Naive thymus-derived CD4-positive, alpha-beta T cell (primary cell): ENCODE data around the gene INF2. TPM values are rescaled to one million over a fixed set of nuclear protein-coding genes. Genes with fewer than 3 reads are reported as not detected.

Experiments used
- ATAC-seq: fragments of 150-1000 bp; cut with Tn5 transposase; 2 replicates; pipeline ENCODE4 v1.10.0; 2021; ENCODE audit warnings: mild to moderate bottlenecking, moderate library complexity
- CTCF ChIA-PET: fragments of 350-600 bp; sonication (Branson Sonifier 250); formaldehyde crosslinking; loops from one replicate; lab custom pipeline; 2021; ENCODE audit warnings: antibody characterized with exemption; lab: Charles Lee
- POLR2A ChIA-PET: fragments of 350-600 bp; sonication (Branson Sonifier 250); formaldehyde crosslinking; loops from one replicate; lab custom pipeline; 2021; ENCODE audit warnings: antibody characterized with exemption, inconsistent platforms; lab: Charles Lee
- DNase-seq, 9 donors: peaks; one replicate each; pipeline versions ENCODE4 v3.0.0 to v3.0.0-alpha.2; 2020 to 2022; ENCODE audit warnings: mixed read lengths in 1 of 9
- H3K27ac ChIP-seq: one replicate; pipeline ENCODE4 v1.7.0; 2013; ENCODE audit warnings: mild to moderate bottlenecking, low read depth, low read length, moderate library complexity
- H3K27me3 ChIP-seq, 2 donors: one replicate each; pipeline ENCODE4 v1.7.0; 2013; ENCODE audit warnings: low read length in 2 of 2, mild to moderate bottlenecking in 2 of 2, moderate library complexity in 2 of 2; ENCODE audit not compliant: control insufficient read depth in 2 of 2, insufficient read depth in 2 of 2
- H3K36me3 ChIP-seq, 3 experiments: 1 replicate in 2 of 3; 2 replicates in 1 of 3; pipeline ENCODE4 v1.7.0; 2013; ENCODE audit warnings: low read length in 3 of 3, mild to moderate bottlenecking in 3 of 3, moderate library complexity in 1 of 3; ENCODE audit not compliant: insufficient read depth in 3 of 3, control insufficient read depth in 2 of 3
- H3K4me1 ChIP-seq, 2 donors: one replicate each; pipeline ENCODE4 v1.7.0; 2013; ENCODE audit warnings: low read length in 2 of 2, mild to moderate bottlenecking in 2 of 2, moderate library complexity in 1 of 2; ENCODE audit not compliant: control insufficient read depth in 2 of 2, insufficient read depth in 2 of 2
- H3K4me3 ChIP-seq: 2 replicates; pipeline ENCODE4 v1.7.0; 2013; ENCODE audit warnings: mild to moderate bottlenecking, low read length
- H3K9me3 ChIP-seq, 3 experiments: 1 replicate in 2 of 3; 2 replicates in 1 of 3; pipeline ENCODE4 v1.7.0; 2013; ENCODE audit warnings: low read length in 3 of 3; ENCODE audit not compliant: control insufficient read depth in 2 of 3
- H3K27ac Mint-ChIP-seq, 9 donors: one replicate each; pipeline ENCODE4 v1.8.0; 2020 to 2022; ENCODE audit warnings: mixed read lengths in 9 of 9, mild to moderate bottlenecking in 8 of 9, moderate library complexity in 5 of 9, inconsistent platforms in 2 of 9
- H3K27me3 Mint-ChIP-seq, 5 donors: one replicate each; pipeline ENCODE4 v1.8.0; 2021 to 2022; ENCODE audit warnings: mixed read lengths in 5 of 5, mild to moderate bottlenecking in 1 of 5
- H3K36me3 Mint-ChIP-seq, 5 donors: one replicate each; pipeline ENCODE4 v1.8.0; 2020 to 2022; ENCODE audit warnings: mixed read lengths in 5 of 5, mild to moderate bottlenecking in 3 of 5, inconsistent platforms in 1 of 5
- H3K4me1 Mint-ChIP-seq, 7 donors: one replicate each; pipeline ENCODE4 v1.8.0; 2020 to 2022; ENCODE audit warnings: mixed read lengths in 7 of 7, mild to moderate bottlenecking in 3 of 7, inconsistent platforms in 1 of 7
- H3K4me3 Mint-ChIP-seq, 10 donors: one replicate each; pipeline ENCODE4 v1.8.0; 2020 to 2022; ENCODE audit warnings: mild to moderate bottlenecking in 10 of 10, mixed read lengths in 10 of 10, moderate library complexity in 6 of 10, inconsistent platforms in 2 of 10
- H3K9me3 Mint-ChIP-seq, 11 donors: one replicate each; pipeline ENCODE4 v1.8.0; 2020 to 2022; ENCODE audit warnings: mixed read lengths in 11 of 11, mild to moderate bottlenecking in 4 of 11, inconsistent platforms in 1 of 11, moderate library complexity in 1 of 11
- intact Hi-C, 2 donors: fragments of 100-400 bp; cut with micrococcal nuclease; formaldehyde crosslinking; loops; one replicate each; pipeline ENCODE4 v1.15.1; 2023
- polyA plus RNA-seq, 2 donors: library from polyadenylated mRNA; unstranded; fragments of 300-500 nt; fragmentation: Illumina TruSeq; gene quantifications; one replicate each; pipeline ENCODE4 v1.2.3, GENCODE V29; 2021
- total RNA-seq, 6 experiments: library from RNA in 5 of 6; stranded (reverse) in 5 of 6; gene quantifications; 1 replicate in 5 of 6; 2 replicates in 1 of 6; pipeline ENCODE4 v1.2.3 and lab custom pipeline; 2021 to 2026

The INF2 gene
- total and polyA plus RNA-seq, 7 experiments from 2014 or later = 5.8 to 140 (median 75.1) TPM

- ChIA-PET POLR2A (no interaction called here), CTCF (no interaction called here)
- H3K4me3 Mint-ChIP-seq = no peak overlapping the region
- H3K36me3 Mint-ChIP-seq = peaks cover 0 to 18% (median 0%) of the 10 kb centered on the region in 5 donors
- Histone ChIP-seq H3K36me3 (no peaks in the 10 kb centered on the region), H3K27ac (no peak overlapping the region), H3K27me3 (no peaks in the 10 kb centered on the region), H3K9me3 (no peaks in the 10 kb centered on the region), H3K4me3 (no peak overlapping the region), H3K4me1 (peaks cover 0 to 6% of the 10 kb centered on the region in 2 donors)
- intact Hi-C loops = no loop called here
- no peak for DNase-seq
- H3K27me3 Mint-ChIP-seq = no peaks in the 10 kb centered on the region
- H3K27ac Mint-ChIP-seq = no peak overlapping the region
- ATAC-seq = no peak
- H3K9me3 Mint-ChIP-seq = no peaks in the 10 kb centered on the region
- peaks cover 0 to 4% (median 0%) of the 10 kb centered on the region in 7 donors for H3K4me1 Mint-ChIP-seq
Observed at GRCh38 chr14:104743461-104744380, 54.3 kb downstream of the INF2 start.

DNA sequence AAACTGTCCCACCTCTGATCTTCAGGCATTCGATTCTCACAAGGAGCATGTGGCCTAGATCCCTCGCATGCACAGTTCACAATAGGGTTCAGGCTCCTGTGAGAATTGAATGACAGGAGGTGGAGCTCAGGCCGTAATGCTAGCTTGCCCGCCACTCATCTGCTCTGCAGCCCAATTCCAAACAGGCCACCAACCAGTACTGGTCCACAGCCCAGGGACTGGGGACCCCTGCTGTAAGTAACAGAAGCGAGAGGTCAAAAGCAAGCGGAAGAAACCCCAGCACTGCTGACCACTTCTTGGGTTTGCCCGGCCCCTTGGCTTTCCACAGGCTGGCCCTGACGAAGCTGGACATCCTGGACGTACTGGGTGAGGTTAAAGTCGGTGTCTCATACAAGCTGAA, 55.1 kb downstream of the INF2 start:
- ChIA-PET CTCF (no interaction called here), POLR2A (no interaction called here)
- H3K27ac ChIP-seq = no peak overlapping the region
- intact Hi-C loops = no loop called here
- ATAC-seq (no peak), DNase-seq (no peak)
- Mint-ChIP-seq H3K27ac (no peak overlapping the region), H3K4me3 (no peak overlapping the region), H3K27me3 (no peaks in the 10 kb centered on the region), H3K36me3 (peaks cover 0 to 18% (median 0%) of the 10 kb centered on the region in 5 donors), H3K9me3 (no peaks in the 10 kb centered on the region), H3K4me1 (peaks cover 0 to 4% (median 0%) of the 10 kb centered on the region in 7 donors)
- H3K4me3 ChIP-seq = no peak overlapping the region
- no peaks in the 10 kb centered on the region for H3K36me3 ChIP-seq
- H3K27me3 ChIP-seq = no peaks in the 10 kb centered on the region
- H3K4me1 ChIP-seq = peaks cover 0 to 6% of the 10 kb centered on the region in 2 donors
- H3K9me3 ChIP-seq = no peaks in the 10 kb centered on the region

GRCh38 chr14:104745431-104745830, 56.0 kb downstream of the INF2 start:
- H3K36me3 Mint-ChIP-seq = peaks cover 0 to 13% (median 0%) of the 10 kb centered on the region in 5 donors

GRCh38 chr14:104746071-104746545, 56.7 kb downstream of the INF2 start:
- POLR2A ChIA-PET = no interaction called here

More at GRCh38 chr14:104745431-104745830, 56.0 kb downstream of the INF2 start:
- ATAC-seq = no peak
- Mint-ChIP-seq H3K4me1 (peaks cover 0 to under 1% (median 0%) of the 10 kb centered on the region in 7 donors), H3K4me3 (no peak overlapping the region), H3K27ac (no peak overlapping the region), H3K9me3 (no peaks in the 10 kb centered on the region), H3K27me3 (no peaks in the 10 kb centered on the region)
- no peaks in the 10 kb centered on the region for H3K9me3 ChIP-seq
- POLR2A ChIA-PET = interaction anchor here (0.6 kb wide), 1 partner anchor 846 kb away, joined by 3 read pairs; no protein-coding TSS in a partner anchor
- CTCF ChIA-PET = no interaction called here
- no peaks in the 10 kb centered on the region for H3K27me3 ChIP-seq
- intact Hi-C loops = no loop called here
- H3K36me3 ChIP-seq = no peaks in the 10 kb centered on the region
- no peak overlapping the region for H3K27ac ChIP-seq
- peaks cover 0 to 6% of the 10 kb centered on the region in 2 donors for H3K4me1 ChIP-seq
- no peak for DNase-seq
- H3K4me3 ChIP-seq = no peak overlapping the region

DNA sequence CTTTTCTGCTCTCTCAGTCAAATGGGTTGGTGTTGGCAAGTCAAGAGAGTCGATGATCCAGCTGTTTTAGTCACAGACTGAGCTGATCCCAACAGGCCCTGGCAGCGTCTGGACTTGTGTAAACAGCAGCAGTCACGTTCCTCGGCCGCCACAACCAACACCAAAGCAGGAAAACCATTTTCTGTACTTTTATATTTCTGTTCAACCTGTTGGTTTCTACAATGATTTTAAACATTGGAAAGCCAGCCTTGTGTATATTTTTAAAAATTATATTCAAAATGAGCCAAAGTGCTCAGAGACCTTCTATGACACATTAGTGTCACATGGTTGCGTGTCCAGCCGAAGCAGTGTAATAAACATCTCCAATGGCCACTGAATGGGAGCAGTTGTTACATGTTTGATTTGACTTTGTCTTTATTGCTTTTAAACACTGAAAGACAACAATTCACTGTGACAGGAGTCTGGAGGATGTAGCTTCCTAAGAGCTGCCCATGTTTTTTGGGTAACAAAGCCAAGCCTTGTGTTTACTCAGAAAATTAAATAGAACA, 57.6 kb downstream of the INF2 start:
- Mint-ChIP-seq H3K27ac (no peak overlapping the region), H3K27me3 (no peaks in the 10 kb centered on the region), H3K36me3 (peaks cover 0 to 10% (median 0%) of the 10 kb centered on the region in 5 donors), H3K9me3 (no peaks in the 10 kb centered on the region), H3K4me1 (no peaks in the 10 kb centered on the region), H3K4me3 (no peak overlapping the region)
- DNase-seq (no peak), ATAC-seq (no peak)
- Histone ChIP-seq H3K9me3 (no peaks in the 10 kb centered on the region), H3K4me1 (peaks cover 3 to 6% of the 10 kb centered on the region in 2 donors), H3K27me3 (no peaks in the 10 kb centered on the region), H3K4me3 (no peak overlapping the region), H3K27ac (no peak overlapping the region), H3K36me3 (no peaks in the 10 kb centered on the region)
- ChIA-PET POLR2A (interaction anchor here (0.6 kb wide), 2 partner anchors 62 to 207 kb away, joined by 3 read pairs; no protein-coding TSS in a partner anchor), CTCF (no interaction called here)
- intact Hi-C loops = no loop called here

More at GRCh38 chr14:104746071-104746545, 56.7 kb downstream of the INF2 start:
- Histone ChIP-seq H3K4me1 (peaks cover 0 to 6% of the 10 kb centered on the region in 2 donors), H3K4me3 (no peak overlapping the region), H3K9me3 (no peaks in the 10 kb centered on the region), H3K36me3 (no peaks in the 10 kb centered on the region), H3K27ac (no peak overlapping the region), H3K27me3 (no peaks in the 10 kb centered on the region)
- intact Hi-C loops = no loop called here
- CTCF ChIA-PET = no interaction called here
- DNase-seq (no peak), ATAC-seq (no peak)
- H3K4me3 Mint-ChIP-seq = no peak overlapping the region
- no peaks in the 10 kb centered on the region for H3K4me1 Mint-ChIP-seq
- H3K27me3 Mint-ChIP-seq = no peaks in the 10 kb centered on the region
- H3K9me3 Mint-ChIP-seq = no peaks in the 10 kb centered on the region
- H3K27ac Mint-ChIP-seq = no peak overlapping the region
- H3K36me3 Mint-ChIP-seq = peaks cover 0 to 10% (median 0%) of the 10 kb centered on the region in 5 donors

DNA sequence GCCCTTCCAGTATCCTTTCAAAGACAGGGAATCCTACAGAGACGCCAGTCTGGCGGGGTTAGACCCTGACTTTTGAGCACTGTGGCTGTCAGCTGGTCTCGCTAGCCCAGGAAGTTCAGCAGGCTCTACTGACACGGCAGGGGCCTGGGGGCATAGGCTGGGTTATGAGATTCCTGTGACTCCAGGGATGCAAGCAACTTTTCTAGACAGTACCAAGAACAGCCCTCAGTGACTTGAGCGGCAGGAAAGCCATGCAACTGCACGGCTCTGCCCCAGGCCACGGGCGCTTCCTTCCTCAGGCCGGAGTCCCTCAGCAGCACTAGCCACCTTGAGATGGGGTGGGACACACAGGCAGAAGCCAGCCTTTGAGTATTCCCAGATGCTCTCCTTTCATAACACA, 58.5 kb downstream of the INF2 start:
- Histone ChIP-seq H3K27ac (no peak overlapping the region), H3K4me1 (peaks cover 6 to 7% of the 10 kb centered on the region in 2 donors), H3K4me3 (no peak overlapping the region), H3K36me3 (no peaks in the 10 kb centered on the region), H3K27me3 (no peaks in the 10 kb centered on the region), H3K9me3 (no peaks in the 10 kb centered on the region)
- CTCF ChIA-PET = no interaction called here
- H3K27me3 Mint-ChIP-seq = no peaks in the 10 kb centered on the region
- H3K4me3 Mint-ChIP-seq = no peak overlapping the region
- intact Hi-C loops = no loop called here
- no peak for ATAC-seq
- POLR2A ChIA-PET = no interaction called here
- no peaks in the 10 kb centered on the region for H3K9me3 Mint-ChIP-seq
- peaks cover 0 to 6% (median 0%) of the 10 kb centered on the region in 7 donors for H3K4me1 Mint-ChIP-seq
- DNase-seq = no peak
- H3K36me3 Mint-ChIP-seq = peaks cover 0 to 10% (median 0%) of the 10 kb centered on the region in 5 donors
- no peak overlapping the region for H3K27ac Mint-ChIP-seq
